ENCODE results near the gene SORD. TPM values are rescaled to one million over a fixed set of nuclear protein-coding genes. Genes with fewer than 3 reads are reported as not detected.
A peak's percentile ranks its signal among the peaks of the same experiment; 100 is the strongest.
"Not testable (repeated sequence)": the region's sequence is repeated elsewhere in the genome, so short reads cannot be mapped to it uniquely, and the experiment has no call there.

Gene SORD
- total RNA-seq, 1 experiment from 2014 or later, result 116 TPM

DNA sequence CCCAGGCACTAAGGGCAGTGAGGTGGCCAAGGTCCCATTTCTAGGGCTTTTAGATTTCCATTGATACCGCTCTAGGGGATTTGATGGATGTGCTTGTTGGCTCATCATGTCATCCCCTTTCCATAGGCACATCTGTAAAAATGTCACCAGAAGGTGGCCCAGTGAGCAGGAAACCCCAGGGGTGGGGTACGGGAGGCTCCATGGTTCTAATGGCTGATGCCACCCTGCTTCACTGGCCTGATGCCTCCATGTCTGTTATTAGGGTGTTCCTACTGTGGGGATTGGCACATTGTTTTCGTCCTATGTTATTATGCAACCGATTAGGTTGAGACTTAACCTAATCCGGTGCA, 34.1 kb upstream of the SORD start:
- H3K4me2 ChIP-seq (ENCODE audit: low read length); H3K4me1 ChIP-seq (ENCODE audit: control insufficient read depth in 1 of 2, insufficient read depth in 2 of 2, low read length in 2 of 2); H3K9me3 ChIP-seq (ENCODE audit: control insufficient read depth in 1 of 2, insufficient read depth in 1 of 2, low read depth in 1 of 2, low read length in 2 of 2); RAD21 ChIA-PET (ENCODE audit: low non-redundant PET in 1 of 2, low total read pairs in 2 of 2, uncharacterized antibody in 2 of 2, unreplicated experiment in 2 of 2); H3K36me3 ChIP-seq (ENCODE audit: control insufficient read depth in 1 of 2, insufficient read depth in 2 of 2, low read length in 2 of 2); DNase-seq (ENCODE audit: low read depth, low spot score); BruUV-seq (replicated peaks); H3K9ac ChIP-seq (ENCODE audit: low read length); H3K27ac ChIP-seq (ENCODE audit: low read depth, low read length); H3K27me3 ChIP-seq (ENCODE audit: insufficient read depth, low read length); H2AFZ ChIP-seq (ENCODE audit: low read depth, low read length, poor library complexity, severe bottlenecking); POLR2A ChIA-PET; CTCF ChIA-PET; intact Hi-C loops (cut with micrococcal nuclease); H3K79me2 ChIP-seq (ENCODE audit: insufficient read depth, low read length); H4K20me1 ChIP-seq (ENCODE audit: insufficient read depth); H3K9me2 ChIP-seq (ENCODE audit: insufficient read depth); H3K4me3 ChIP-seq (replicated peaks in 1 of 2; ENCODE audit: low read depth in 1 of 2, low read length in 2 of 2): not testable (repeated sequence)
- ATAC-seq, result peak; percentile 72
- 0 out of 6 replicates have a peak, but pooled peaks of 1 of the 3 experiments have one; percentile 11 for TF ChIP-seq CTCF (IDR thresholded peaks at IDR 0.05 in 2 of 3, conservative IDR thresholded peaks at IDR 0.05 in 1 of 3; ENCODE audit: borderline replicate concordance in 1 of 3, insufficient read depth in 1 of 3, low read depth in 2 of 3, low read length in 2 of 3)

GRCh38 chr15:44997632-44998031, 25.4 kb upstream of the SORD start:
- H3K9me2 ChIP-seq (ENCODE audit: insufficient read depth); H3K4me2 ChIP-seq (ENCODE audit: low read length); H3K79me2 ChIP-seq (ENCODE audit: insufficient read depth, low read length); H3K9ac ChIP-seq (ENCODE audit: low read length); H3K36me3 ChIP-seq (ENCODE audit: control insufficient read depth in 1 of 2, insufficient read depth in 2 of 2, low read length in 2 of 2); H3K9me3 ChIP-seq (ENCODE audit: control insufficient read depth in 1 of 2, insufficient read depth in 1 of 2, low read depth in 1 of 2, low read length in 2 of 2); H4K20me1 ChIP-seq (ENCODE audit: insufficient read depth); POLR2A ChIA-PET; H3K4me1 ChIP-seq (ENCODE audit: control insufficient read depth in 1 of 2, insufficient read depth in 2 of 2, low read length in 2 of 2); H3K27me3 ChIP-seq (ENCODE audit: insufficient read depth, low read length); ATAC-seq; DNase-seq (ENCODE audit: low read depth, low spot score); H3K4me3 ChIP-seq (replicated peaks in 1 of 2; ENCODE audit: low read depth in 1 of 2, low read length in 2 of 2); intact Hi-C loops (cut with micrococcal nuclease); BruUV-seq (replicated peaks); RAD21 ChIA-PET (ENCODE audit: low non-redundant PET in 1 of 2, low total read pairs in 2 of 2, uncharacterized antibody in 2 of 2, unreplicated experiment in 2 of 2); CTCF ChIA-PET; H3K27ac ChIP-seq (ENCODE audit: low read depth, low read length); H2AFZ ChIP-seq (ENCODE audit: low read depth, low read length, poor library complexity, severe bottlenecking): not testable (repeated sequence)

Measured in HCT116 (cell line).